Fibroblast of mammary gland (primary cell): ENCODE measurements around the gene ATP9A.
"Not testable (repeated sequence)": the region's sequence is repeated elsewhere in the genome, so short reads cannot be mapped to it uniquely, and the experiment has no call there.

Source experiments
- DNase-seq: peaks from one replicate; pipeline ENCODE4 v3.0.0-alpha.2; 2010; ENCODE audit warnings: low read depth
- H3K4me3 ChIP-seq: 2 replicates; pipeline ENCODE4 v1.5.1; 2011; ENCODE audit warnings: low read depth, mild to moderate bottlenecking, low read length, moderate library complexity; ENCODE audit not compliant: control insufficient read depth
- CTCF ChIP-seq: conservative IDR thresholded peaks from 2 replicates; pipeline ENCODE4 v1.5.1; 2011; ENCODE audit warnings: low read depth, low read length, inconsistent platforms; ENCODE audit not compliant: control insufficient read depth, insufficient read depth

The ATP9A gene

GRCh38 chr20:51760905-51761546 lies 7.2 kb downstream of the ATP9A start:
- TF ChIP-seq CTCF = no peak
- peak; percentile 62 for DNase-seq

GRCh38 chr20:51759769-51760510 lies 8.2 kb downstream of the ATP9A start:
- no peak overlapping the region for H3K4me3 ChIP-seq
- no peak for TF ChIP-seq CTCF
- no peak for DNase-seq

More at GRCh38 chr20:51760905-51761546, 7.2 kb downstream of the ATP9A start:
- H3K4me3 ChIP-seq = no peak overlapping the region

GRCh38 chr20:51758978-51759544 lies 9.1 kb downstream of the ATP9A start:
- TF ChIP-seq CTCF = no peak

GRCh38 chr20:51757226-51757625 lies 11.0 kb downstream of the ATP9A start:
- DNase-seq = no peak
- no peak for TF ChIP-seq CTCF
- H3K4me3 ChIP-seq = no peak overlapping the region

More at GRCh38 chr20:51758978-51759544, 9.1 kb downstream of the ATP9A start:
- DNase-seq = peak; percentile 33
- no peak overlapping the region for H3K4me3 ChIP-seq

- TF ChIP-seq CTCF = no peak
- no peak overlapping the region for H3K4me3 ChIP-seq
- DNase-seq = no peak
Observed at GRCh38 chr20:51756653-51757052, 11.5 kb downstream of the ATP9A start.

- not testable (repeated sequence) for DNase-seq, H3K4me3 ChIP-seq
Observed at GRCh38 chr20:51753220-51753619, 15.0 kb downstream of the ATP9A start.

- no peak for TF ChIP-seq CTCF
- DNase-seq = peak; percentile 89
- H3K4me3 ChIP-seq = peak overlapping the region; percentile 6
Observed at GRCh38 chr20:51752343-51752951, 15.7 kb downstream of the ATP9A start.
